HG02870 (cell line): Measurements from ENCODE around the gene LAMA2.

Experiments
- ATAC-seq: cut with Tn5 transposase; IDR thresholded peaks from one replicate; pipeline ENCODE4 v1.9.1; 2021; ENCODE audit warnings: mild to moderate bottlenecking, moderate library complexity; ENCODE audit not compliant: unreplicated experiment

LAMA2 gene

DNA sequence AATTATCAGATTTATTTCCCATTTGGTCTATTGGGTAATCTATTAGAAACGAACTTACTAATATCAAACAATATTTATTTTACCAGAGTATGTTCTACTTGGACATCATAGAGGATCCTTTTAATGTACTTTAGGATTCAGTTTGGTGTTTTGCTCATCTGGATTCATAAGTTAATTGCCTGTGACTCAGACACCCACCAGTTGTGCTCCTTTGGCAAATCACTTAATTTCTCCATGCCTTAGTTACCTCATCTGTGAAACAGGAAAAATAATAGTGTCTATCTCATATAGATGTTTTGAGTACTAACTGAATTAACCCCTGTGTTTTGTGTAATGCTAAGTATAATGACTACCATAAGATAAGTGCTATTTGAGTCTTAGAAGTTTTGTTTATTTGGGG, 292.1 kb downstream of the LAMA2 start:
- no peak for ATAC-seq

GRCh38 chr6:129177801-129178200, 294.9 kb downstream of the LAMA2 start:
- no peak for ATAC-seq

DNA sequence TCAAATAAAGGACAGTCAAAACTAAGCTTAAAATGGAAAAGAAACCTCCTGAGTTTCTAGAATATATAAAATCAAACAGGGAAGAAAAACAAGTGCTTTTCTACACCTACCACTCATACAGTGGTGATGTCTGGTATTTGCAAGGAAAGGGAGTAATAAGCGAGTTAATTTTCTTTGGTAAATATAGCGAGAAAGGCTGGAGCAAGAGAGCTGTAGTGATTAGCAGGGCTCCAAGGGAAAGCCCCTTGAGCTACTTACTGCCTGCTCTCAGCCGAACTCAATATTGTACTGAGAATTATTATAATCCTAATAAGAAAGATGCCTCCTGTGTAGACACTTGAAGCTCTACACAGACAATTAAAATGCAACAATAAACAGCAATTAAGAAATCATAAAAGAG, 296.3 kb downstream of the LAMA2 start:
- ATAC-seq = no peak

GRCh38 chr6:129181001-129181400, 298.1 kb downstream of the LAMA2 start:
- ATAC-seq = no peak

GRCh38 chr6:129183187-129183591, 300.3 kb downstream of the LAMA2 start:
- ATAC-seq = no peak

GRCh38 chr6:129183681-129184301, 300.9 kb downstream of the LAMA2 start:
- no peak for ATAC-seq

DNA sequence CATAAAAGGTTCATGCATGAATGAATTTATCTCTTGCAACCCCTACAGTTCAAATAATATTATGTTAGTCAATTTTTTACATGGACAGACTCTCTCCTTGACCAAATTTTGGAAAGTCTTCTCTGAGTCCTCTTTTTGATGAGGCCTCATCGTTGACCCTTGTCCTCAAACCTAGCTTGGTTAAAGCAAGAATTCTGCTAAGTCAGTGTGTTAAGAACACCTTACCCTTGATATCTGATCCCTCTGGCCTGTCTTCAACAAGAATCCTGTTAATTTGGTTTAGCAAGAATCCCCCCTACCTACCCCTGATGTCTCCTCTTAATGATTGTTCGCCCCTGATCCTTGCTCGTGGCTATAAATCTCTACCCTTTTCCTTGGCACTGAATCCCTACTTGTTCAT, 301.4 kb downstream of the LAMA2 start:
- no peak for ATAC-seq

GRCh38 chr6:129184808-129185366, 301.9 kb downstream of the LAMA2 start:
- no peak for ATAC-seq

GRCh38 chr6:129186988-129187387, 304.1 kb downstream of the LAMA2 start:
- ATAC-seq = no peak

DNA sequence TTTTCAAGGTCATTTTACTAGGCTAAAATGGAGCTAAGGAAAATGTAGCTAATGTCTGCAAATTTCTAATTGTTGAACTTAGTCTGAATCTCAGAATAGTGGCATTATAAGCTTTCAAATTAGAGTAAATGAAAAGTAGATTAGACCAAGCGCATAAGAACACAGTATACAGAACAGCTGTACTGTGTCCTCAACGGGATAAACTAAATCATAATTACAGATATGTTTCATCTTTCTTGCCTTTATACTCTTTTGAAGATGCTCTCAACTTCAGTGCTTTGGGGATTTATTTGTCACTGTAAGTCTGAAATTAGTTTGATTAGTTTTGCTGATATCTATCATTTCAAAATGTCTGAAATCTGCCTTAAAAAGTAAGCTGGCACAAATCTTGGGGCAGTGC, 305.4 kb downstream of the LAMA2 start:
- no peak for ATAC-seq

- ATAC-seq = no peak
These were observed 305.9 kb downstream of the LAMA2 start for GRCh38 chr6:129188795-129189194.

GRCh38 chr6:129189266-129189665, 306.3 kb downstream of the LAMA2 start:
- ATAC-seq = no peak

DNA sequence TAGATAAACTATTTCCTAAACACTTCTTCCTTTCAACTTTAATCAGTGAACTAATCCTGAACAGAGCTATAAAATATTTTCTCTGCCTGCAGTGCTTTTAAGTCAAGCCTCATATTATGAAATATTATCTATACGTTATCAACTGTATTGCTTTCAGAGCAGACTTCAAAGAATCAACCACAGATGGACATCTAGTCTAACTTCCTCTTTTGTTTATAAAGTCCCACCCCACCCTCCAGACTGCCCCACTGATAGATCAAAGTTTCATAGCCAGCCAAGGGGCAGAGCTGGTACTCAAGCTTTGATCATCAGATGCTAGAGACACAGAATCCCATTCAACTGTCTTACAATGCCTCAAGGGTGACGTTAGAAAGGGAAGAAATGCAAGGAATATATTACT, 308.3 kb downstream of the LAMA2 start:
- ATAC-seq = no peak

DNA sequence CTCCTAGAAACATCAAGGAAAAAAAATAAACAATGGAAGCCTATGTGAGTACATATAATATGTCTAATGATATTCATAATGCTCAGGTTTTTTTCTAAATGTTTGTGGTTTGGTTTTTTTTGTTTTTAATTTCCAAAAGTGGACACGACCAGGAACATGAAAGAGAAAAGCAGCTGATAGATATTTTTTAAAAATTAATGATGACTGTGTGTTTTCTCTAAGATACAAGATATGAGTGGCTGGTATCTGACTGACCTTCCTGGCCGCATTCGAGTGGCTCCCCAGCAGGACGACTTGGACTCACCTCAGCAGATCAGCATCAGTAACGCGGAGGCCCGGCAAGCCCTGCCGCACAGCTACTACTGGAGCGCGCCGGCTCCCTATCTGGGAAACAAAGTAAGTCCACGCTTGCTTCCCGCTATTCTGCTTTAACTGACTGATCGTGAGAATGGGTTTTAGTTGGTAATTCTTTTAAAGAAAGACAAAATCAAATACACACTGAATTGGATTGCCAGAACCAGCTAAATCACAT, 309.6 kb downstream of the LAMA2 start:
- ATAC-seq = no peak

DNA sequence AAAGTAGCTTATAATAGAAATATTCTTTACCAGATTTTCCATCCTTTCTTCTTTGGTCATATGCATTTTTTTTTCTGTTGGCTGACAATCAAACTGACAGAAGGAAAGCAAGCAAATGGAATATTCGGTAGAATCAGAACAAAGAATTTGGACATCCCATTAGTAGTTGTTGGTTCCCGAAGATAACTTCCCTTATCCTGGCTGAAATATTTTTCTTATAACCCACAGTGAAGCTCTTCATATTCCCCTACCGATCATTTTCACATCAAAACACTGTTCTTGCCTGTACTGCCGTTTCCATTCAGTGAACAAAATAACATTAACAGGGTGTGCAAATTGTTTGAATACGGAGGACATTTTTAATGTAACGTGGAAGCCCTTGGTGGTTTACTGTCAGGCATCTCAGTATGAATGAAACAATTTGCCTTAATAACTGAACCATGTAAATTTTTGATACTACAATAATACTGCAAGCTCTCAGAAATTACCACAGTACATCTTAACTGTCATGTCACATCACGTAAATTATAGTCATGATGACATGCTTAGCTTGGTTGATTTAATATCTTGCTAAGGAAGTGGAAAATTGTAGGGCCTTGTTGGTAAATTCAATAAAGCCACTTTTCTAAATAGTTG, 311.5 kb downstream of the LAMA2 start:
- no peak for ATAC-seq

DNA sequence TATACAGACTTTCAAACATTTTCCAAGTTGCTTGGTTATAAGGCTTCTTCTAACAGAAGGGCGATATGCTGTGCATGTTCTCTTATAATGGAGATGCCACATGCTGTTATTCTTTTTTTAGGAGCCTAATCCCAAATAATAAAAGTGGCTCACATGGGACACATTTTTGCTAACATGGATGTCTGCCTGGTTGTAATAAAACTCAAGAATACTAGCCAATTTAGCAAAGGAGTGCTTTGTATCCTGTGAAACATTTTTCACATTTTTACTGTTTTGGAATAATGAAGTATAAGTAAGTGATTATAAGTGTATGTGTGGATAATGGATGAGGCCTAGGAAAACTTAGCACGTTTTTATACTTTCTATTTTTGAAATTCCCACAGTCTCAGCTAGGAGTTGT, 312.2 kb downstream of the LAMA2 start:
- no peak for ATAC-seq

GRCh38 chr6:129195643-129196042, 312.7 kb downstream of the LAMA2 start:
- ATAC-seq = no peak

DNA sequence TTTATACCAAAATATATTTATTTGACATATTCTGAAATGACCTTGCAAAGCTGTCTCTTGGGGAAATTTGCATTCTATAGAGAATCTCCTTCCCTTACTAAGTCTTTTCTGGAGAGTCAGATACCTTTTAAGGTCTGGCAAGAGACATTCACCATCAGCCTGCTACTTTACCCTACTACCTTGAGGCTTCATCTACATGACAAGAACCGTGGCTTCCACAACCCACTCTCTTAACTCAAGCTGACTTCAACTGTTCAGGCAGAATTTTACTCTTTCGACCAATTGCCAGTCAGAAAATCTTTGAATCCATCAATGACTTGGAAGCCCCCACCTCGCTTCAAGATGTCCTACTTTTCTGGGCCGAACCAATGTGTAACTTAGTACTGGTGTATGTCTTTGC, 314.2 kb downstream of the LAMA2 start:
- no peak for ATAC-seq

- ATAC-seq = no peak
These were observed 317.2 kb downstream of the LAMA2 start for GRCh38 chr6:129200151-129200550.

- ATAC-seq = no peak
These were observed 320.4 kb downstream of the LAMA2 start for GRCh38 chr6:129203190-129203900.

GRCh38 chr6:129206821-129207220, 323.9 kb downstream of the LAMA2 start:
- no peak for ATAC-seq

GRCh38 chr6:129207832-129208231, 324.9 kb downstream of the LAMA2 start:
- ATAC-seq = no peak
